ENCODE results near the gene CLEC10A.
"Not testable (repeated sequence)": the region's sequence is repeated elsewhere in the genome, so short reads cannot be mapped to it uniquely, and the experiment has no call there.

The CLEC10A gene

DNA sequence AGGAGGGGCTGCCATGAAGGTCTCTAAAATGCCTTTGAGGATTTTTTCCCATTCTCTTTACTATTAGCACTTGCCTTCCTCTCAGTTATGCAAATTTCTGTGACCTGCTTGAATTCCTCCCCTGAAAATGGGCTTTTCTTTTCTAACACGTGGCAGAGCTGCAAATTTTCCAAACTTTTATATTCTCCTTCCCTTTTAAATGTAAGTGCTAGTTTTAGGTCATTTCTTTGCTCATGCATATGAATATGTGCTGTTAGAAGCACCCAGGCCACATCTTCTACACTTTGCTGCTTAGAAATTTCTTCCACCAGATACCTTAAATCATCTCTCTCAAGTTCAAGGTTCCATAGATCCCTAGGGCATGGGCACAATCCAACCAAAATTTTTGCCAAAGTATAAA is 11.8 kb downstream of the CLEC10A start:
- H3K27me3 ChIP-seq (ENCODE audit: insufficient read depth, insufficient read length): no peaks in the 10 kb centered on the region
- no peak for DNase-seq (ENCODE audit: low read depth, low spot score)
- peaks cover 23% of the 10 kb centered on the region for H3K9me3 ChIP-seq (ENCODE audit: insufficient read depth, low read length)
- TF ChIP-seq YY1 (IDR thresholded peaks at IDR 0.05; ENCODE audit: insufficient read depth, insufficient read length): no peak
- peaks cover 6% of the 10 kb centered on the region for H3K4me1 ChIP-seq (ENCODE audit: insufficient read depth, insufficient read length)
- H3K9ac ChIP-seq (ENCODE audit: insufficient read length, low read depth): no peak overlapping the region
- H3K4me3 ChIP-seq (ENCODE audit: insufficient read length, low read depth): no peak overlapping the region
- H3K36me3 ChIP-seq (ENCODE audit: insufficient read depth, insufficient read length, low read length): no peaks in the 10 kb centered on the region

DNA sequence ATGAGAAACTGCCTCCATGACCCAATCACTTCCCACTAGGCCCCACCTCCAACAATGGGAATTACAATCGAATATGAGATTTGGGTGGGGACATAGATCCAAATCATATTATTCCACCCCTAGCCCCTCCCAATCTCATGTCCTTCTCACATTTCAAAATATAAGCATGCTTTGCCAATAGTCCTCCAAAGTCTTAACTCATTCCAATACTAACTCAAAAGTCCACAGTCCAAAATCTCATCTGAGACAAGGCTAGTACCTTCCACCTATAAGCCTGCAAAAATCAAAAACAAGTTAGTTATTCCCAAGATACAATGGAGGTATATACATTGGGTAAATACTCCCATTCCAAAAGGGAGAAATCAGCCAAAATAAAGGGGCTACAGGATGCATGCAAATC is 12.9 kb downstream of the CLEC10A start:
- TF ChIP-seq SUZ12 (IDR thresholded peaks at IDR 0.05; ENCODE audit: extremely low read depth, insufficient read depth, insufficient read length) (no peak), ZNF274 (IDR thresholded peaks at IDR 0.05; ENCODE audit: low read depth, low read length) (no peak), YY1 (IDR thresholded peaks at IDR 0.05; ENCODE audit: insufficient read depth, insufficient read length) (no peak)
- peaks cover 23% of the 10 kb centered on the region for H3K9me3 ChIP-seq (ENCODE audit: insufficient read depth, low read length)
- H3K4me1 ChIP-seq (ENCODE audit: insufficient read depth, insufficient read length): peaks cover 9% of the 10 kb centered on the region
- no peaks in the 10 kb centered on the region for H3K27me3 ChIP-seq (ENCODE audit: insufficient read depth, insufficient read length)
- no peak for DNase-seq (ENCODE audit: low read depth, low spot score)
- no peaks in the 10 kb centered on the region for H3K36me3 ChIP-seq (ENCODE audit: insufficient read depth, insufficient read length, low read length)
- H3K4me3 ChIP-seq (ENCODE audit: insufficient read length, low read depth): no peak overlapping the region
- H3K9ac ChIP-seq (ENCODE audit: insufficient read length, low read depth): no peak overlapping the region

DNA sequence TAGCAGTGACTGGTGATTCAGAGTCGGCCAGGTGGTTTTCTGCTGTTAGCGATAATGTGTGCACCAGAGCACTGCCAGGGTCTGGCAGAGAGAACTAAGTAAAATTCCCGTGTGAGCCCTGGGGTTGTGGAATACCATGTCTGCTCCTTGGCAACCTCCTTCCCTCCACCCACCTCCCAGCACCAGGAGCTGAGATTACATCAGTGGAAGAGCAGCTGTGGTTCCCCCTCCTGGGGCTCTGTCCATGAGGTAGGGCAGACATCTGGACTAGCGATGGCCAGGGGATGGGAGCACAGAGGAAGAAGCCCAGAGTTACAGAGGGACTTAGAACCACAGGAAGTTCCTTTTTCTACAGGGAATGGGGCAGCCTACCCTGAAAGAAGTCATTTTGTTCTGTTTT is 15.8 kb downstream of the CLEC10A start:
- Histone ChIP-seq H3K27me3 (ENCODE audit: insufficient read depth, insufficient read length) (no peaks in the 10 kb centered on the region), H3K9ac (ENCODE audit: insufficient read length, low read depth) (no peak overlapping the region), H3K4me1 (ENCODE audit: insufficient read depth, insufficient read length) (peaks cover 9% of the 10 kb centered on the region), H3K4me3 (ENCODE audit: insufficient read length, low read depth) (no peak overlapping the region), H3K9me3 (ENCODE audit: insufficient read depth, low read length) (peaks cover 23% of the 10 kb centered on the region), H3K36me3 (ENCODE audit: insufficient read depth, insufficient read length, low read length) (no peaks in the 10 kb centered on the region)
- TF ChIP-seq ZNF274 (IDR thresholded peaks at IDR 0.05; ENCODE audit: low read depth, low read length) (no peak), SUZ12 (IDR thresholded peaks at IDR 0.05; ENCODE audit: extremely low read depth, insufficient read depth, insufficient read length) (no peak), YY1 (IDR thresholded peaks at IDR 0.05; ENCODE audit: insufficient read depth, insufficient read length) (no peak)
- no peak for DNase-seq (ENCODE audit: low read depth, low spot score)

DNA sequence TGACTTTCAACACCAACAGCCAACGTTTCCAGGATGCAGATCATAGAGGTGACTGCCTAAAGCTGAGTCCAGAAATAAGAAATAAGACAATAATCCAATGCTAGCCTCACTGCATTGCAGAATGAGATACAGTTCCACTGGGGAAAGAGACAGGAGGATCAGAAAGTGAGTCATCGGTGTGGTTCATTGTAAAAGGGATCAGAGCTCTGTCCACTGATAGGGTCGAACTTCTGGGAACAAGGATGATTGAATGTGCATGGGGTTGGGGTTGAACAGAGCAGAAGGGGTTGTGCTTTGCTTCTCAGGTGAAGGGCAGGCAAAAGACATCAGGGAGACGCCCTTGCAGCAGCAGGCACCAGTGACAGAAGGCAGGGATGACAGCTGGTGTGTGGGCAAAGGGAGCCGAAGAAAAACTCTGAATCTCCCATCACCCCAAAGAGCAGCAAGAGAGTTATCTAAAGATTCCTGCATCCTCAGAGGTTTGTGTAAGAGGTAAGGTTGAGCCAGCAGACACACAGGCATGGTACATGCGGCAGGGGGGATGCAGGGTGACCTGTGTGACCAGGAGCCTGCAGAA is 16.4 kb downstream of the CLEC10A start:
- Histone ChIP-seq H3K36me3 (ENCODE audit: insufficient read depth, insufficient read length, low read length) (no peaks in the 10 kb centered on the region), H3K27me3 (ENCODE audit: insufficient read depth, insufficient read length) (no peaks in the 10 kb centered on the region), H3K4me1 (ENCODE audit: insufficient read depth, insufficient read length) (peaks cover 9% of the 10 kb centered on the region), H3K9me3 (ENCODE audit: insufficient read depth, low read length) (peaks cover 18% of the 10 kb centered on the region), H3K9ac (ENCODE audit: insufficient read length, low read depth) (no peak overlapping the region), H3K4me3 (ENCODE audit: insufficient read length, low read depth) (no peak overlapping the region)
- TF ChIP-seq SUZ12 (IDR thresholded peaks at IDR 0.05; ENCODE audit: extremely low read depth, insufficient read depth, insufficient read length) (no peak), YY1 (IDR thresholded peaks at IDR 0.05; ENCODE audit: insufficient read depth, insufficient read length) (no peak), ZNF274 (IDR thresholded peaks at IDR 0.05; ENCODE audit: low read depth, low read length) (no peak)
- DNase-seq (ENCODE audit: low read depth, low spot score): no peak

DNA sequence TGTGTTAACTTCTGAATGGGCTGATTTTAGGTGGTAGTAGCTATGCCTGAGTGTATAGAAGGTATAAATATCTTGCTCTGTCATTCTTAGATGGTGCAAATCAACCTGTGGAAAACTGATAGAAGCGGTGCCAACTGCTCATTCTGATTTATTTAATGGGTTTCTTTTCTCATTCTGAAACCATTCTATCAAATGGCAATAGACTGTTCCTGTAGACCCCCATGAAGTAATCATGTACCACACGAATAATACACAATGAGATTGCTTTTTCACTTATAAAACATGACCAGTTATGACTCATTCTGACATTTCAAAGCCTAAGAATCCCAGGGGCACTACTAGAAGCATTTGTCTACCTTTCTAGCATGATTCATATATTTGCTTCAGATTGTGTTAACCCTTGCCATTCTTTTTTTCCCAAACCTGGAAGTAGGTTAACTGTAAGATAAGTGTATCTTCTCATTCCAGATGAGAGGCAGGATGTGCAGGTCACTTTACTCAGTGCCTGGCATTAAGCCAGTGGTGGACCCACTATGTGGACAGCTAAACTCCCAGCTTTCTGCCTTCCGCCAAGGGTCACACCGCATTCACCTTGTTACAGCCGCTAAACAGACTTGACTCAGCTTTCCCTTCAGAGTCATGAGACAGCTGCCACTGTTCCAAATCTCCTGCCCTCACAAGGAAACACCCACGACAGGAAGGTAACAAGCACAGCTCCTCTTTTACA is 19.7 kb downstream of the CLEC10A start:
- TF ChIP-seq YY1 (IDR thresholded peaks at IDR 0.05; ENCODE audit: insufficient read depth, insufficient read length): no peak
- no peak for TF ChIP-seq ZNF274 (IDR thresholded peaks at IDR 0.05; ENCODE audit: low read depth, low read length)
- TF ChIP-seq SUZ12 (IDR thresholded peaks at IDR 0.05; ENCODE audit: extremely low read depth, insufficient read depth, insufficient read length): no peak
- Histone ChIP-seq H3K9ac (ENCODE audit: insufficient read length, low read depth) (no peak overlapping the region), H3K4me1 (ENCODE audit: insufficient read depth, insufficient read length) (peaks cover 9% of the 10 kb centered on the region), H3K4me3 (ENCODE audit: insufficient read length, low read depth) (no peak overlapping the region), H3K27me3 (ENCODE audit: insufficient read depth, insufficient read length) (no peaks in the 10 kb centered on the region), H3K36me3 (ENCODE audit: insufficient read depth, insufficient read length, low read length) (no peaks in the 10 kb centered on the region), H3K9me3 (ENCODE audit: insufficient read depth, low read length) (no peaks in the 10 kb centered on the region)
- no peak for DNase-seq (ENCODE audit: low read depth, low spot score)

DNA sequence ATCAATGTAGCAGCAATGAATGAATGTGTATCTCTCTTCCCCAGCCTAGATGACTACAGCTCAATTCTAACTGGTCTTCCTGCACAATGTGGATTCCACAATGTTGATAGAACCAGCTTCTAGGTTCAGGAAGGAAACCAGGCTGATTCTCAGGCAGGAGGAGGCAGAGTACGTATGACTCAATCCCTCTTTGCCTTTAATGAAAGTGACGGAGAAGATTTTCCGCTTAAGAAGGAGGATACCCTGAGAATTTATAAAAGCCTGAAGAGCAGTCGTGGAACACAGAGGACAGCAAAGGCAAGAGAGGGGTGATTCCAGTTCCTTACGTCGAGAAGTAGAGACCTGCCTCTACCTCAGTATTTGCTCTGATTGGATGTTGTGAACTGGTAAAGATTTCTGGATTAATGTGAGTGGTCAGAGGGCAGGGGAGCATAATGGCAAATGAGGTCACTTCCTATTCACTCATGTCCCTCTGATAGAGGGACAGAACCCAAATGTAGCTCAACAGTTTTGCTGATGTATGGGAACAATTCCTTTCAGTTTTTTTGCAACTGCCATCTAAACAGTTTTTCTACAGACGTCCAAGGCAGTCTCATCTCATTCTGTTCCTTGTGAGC is 21.1 kb downstream of the CLEC10A start:
- no peak for DNase-seq (ENCODE audit: low read depth, low spot score)
- Histone ChIP-seq H3K36me3 (ENCODE audit: insufficient read depth, insufficient read length, low read length) (no peaks in the 10 kb centered on the region), H3K27me3 (ENCODE audit: insufficient read depth, insufficient read length) (no peaks in the 10 kb centered on the region), H3K9ac (ENCODE audit: insufficient read length, low read depth) (no peak overlapping the region), H3K4me3 (ENCODE audit: insufficient read length, low read depth) (no peak overlapping the region), H3K4me1 (ENCODE audit: insufficient read depth, insufficient read length) (peaks cover 9% of the 10 kb centered on the region), H3K9me3 (ENCODE audit: insufficient read depth, low read length) (no peaks in the 10 kb centered on the region)
- no peak for TF ChIP-seq ZNF274 (IDR thresholded peaks at IDR 0.05; ENCODE audit: low read depth, low read length)
- TF ChIP-seq YY1 (IDR thresholded peaks at IDR 0.05; ENCODE audit: insufficient read depth, insufficient read length): no peak
- no peak for TF ChIP-seq SUZ12 (IDR thresholded peaks at IDR 0.05; ENCODE audit: extremely low read depth, insufficient read depth, insufficient read length)

DNA sequence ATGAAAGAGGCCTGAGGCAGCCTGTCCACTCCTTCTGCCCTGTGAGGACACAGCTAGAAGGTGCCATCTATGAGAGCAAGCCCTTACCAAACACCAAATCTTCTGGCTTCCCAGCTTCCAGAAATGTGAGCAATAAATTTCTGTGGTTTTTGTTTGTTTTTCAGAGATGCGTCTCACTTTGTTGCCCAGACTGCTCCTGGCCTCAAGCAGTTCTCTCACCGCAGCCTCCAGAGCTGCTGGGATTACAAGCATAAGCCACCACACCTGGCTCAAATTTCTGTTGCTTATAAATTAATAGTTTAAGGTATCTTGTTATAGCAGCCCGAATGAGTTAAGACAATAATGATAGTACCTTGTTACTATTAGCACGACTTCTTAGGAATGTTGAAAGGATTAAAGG is 23.7 kb downstream of the CLEC10A start:
- no peak for TF ChIP-seq SUZ12 (IDR thresholded peaks at IDR 0.05; ENCODE audit: extremely low read depth, insufficient read depth, insufficient read length)
- no peak for TF ChIP-seq YY1 (IDR thresholded peaks at IDR 0.05; ENCODE audit: insufficient read depth, insufficient read length)
- no peak for TF ChIP-seq ZNF274 (IDR thresholded peaks at IDR 0.05; ENCODE audit: low read depth, low read length)
- Histone ChIP-seq H3K9me3 (ENCODE audit: insufficient read depth, low read length) (no peaks in the 10 kb centered on the region), H3K9ac (ENCODE audit: insufficient read length, low read depth) (no peak overlapping the region), H3K27me3 (ENCODE audit: insufficient read depth, insufficient read length) (no peaks in the 10 kb centered on the region), H3K36me3 (ENCODE audit: insufficient read depth, insufficient read length, low read length) (no peaks in the 10 kb centered on the region), H3K4me1 (ENCODE audit: insufficient read depth, insufficient read length) (no peaks in the 10 kb centered on the region), H3K4me3 (ENCODE audit: insufficient read length, low read depth) (no peak overlapping the region)
- DNase-seq (ENCODE audit: low read depth, low spot score): no peak

DNA sequence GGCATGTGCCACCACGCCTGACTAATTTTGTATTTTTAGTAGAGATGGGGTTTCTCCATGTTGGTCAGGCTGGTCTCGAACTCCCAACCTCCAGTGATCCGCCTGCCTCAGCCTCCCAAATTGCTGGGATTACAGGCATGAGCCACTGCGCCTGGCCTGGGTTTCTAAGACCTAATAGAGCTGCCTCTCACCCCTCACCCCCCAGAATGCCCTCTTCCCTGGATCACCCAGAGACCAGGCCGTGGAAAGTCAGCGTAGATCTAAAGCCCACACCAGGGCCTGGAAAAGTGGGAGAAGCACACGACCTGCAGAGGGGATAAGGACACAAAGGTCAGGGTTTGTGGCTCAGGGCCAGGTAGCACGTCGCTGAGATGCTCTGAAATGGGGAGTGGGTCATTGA is 29.5 kb downstream of the CLEC10A start:
- H3K4me1 ChIP-seq (ENCODE audit: insufficient read depth, insufficient read length); H3K9me3 ChIP-seq (ENCODE audit: insufficient read depth, low read length); H3K27me3 ChIP-seq (ENCODE audit: insufficient read depth, insufficient read length); DNase-seq (ENCODE audit: low read depth, low spot score); H3K4me3 ChIP-seq (ENCODE audit: insufficient read length, low read depth); H3K9ac ChIP-seq (ENCODE audit: insufficient read length, low read depth); H3K36me3 ChIP-seq (ENCODE audit: insufficient read depth, insufficient read length, low read length): not testable (repeated sequence)

All from NT2/D1 (cell line).